Hepatocyte (in vitro differentiated cells): ENCODE data around the gene C11orf54. TPM values are rescaled to one million over a fixed set of nuclear protein-coding genes. Genes with fewer than 3 reads are reported as not detected.
"Not testable (repeated sequence)": the region's sequence is repeated elsewhere in the genome, so short reads cannot be mapped to it uniquely, and the experiment has no call there.

ENCODE experiments used
- DNase-seq: peaks from one replicate; pipeline ENCODE4 v3.0.0-alpha.2; 2016; ENCODE audit warnings: low spot score
- H2AFZ ChIP-seq: fragments of 200-600 bp; sonication (generic); 2 replicates; pipeline ENCODE4 v1.6.0; 2016; ENCODE audit warnings: antibody characterized with exemption, mild to moderate bottlenecking
- H3K27ac ChIP-seq: fragments of 200-600 bp; sonication (generic); 2 replicates; pipeline ENCODE4 v1.5.1; 2016; ENCODE audit warnings: mild to moderate bottlenecking
- H3K27me3 ChIP-seq: fragments of 200-600 bp; sonication (generic); 2 replicates; pipeline ENCODE4 v1.6.1; 2016
- H3K36me3 ChIP-seq: fragments of 200-600 bp; sonication (generic); replicated peaks from 2 replicates; pipeline ENCODE4 v1.5.1; 2016; ENCODE audit warnings: low read depth; ENCODE audit not compliant: insufficient read depth
- H3K4me1 ChIP-seq: fragments of 200-600 bp; sonication (generic); 2 replicates; pipeline ENCODE4 v1.5.1; 2016; ENCODE audit warnings: mild to moderate bottlenecking, moderate library complexity; ENCODE audit not compliant: insufficient read depth
- H3K4me2 ChIP-seq: fragments of 200-600 bp; sonication (generic); 2 replicates; pipeline ENCODE4 v1.6.0; 2016
- H3K4me3 ChIP-seq: fragments of 200-600 bp; sonication (generic); 2 replicates; pipeline ENCODE4 v1.5.1; 2016; ENCODE audit warnings: mild to moderate bottlenecking
- H3K79me2 ChIP-seq: fragments of 200-600 bp; sonication (generic); 2 replicates; pipeline ENCODE4 v1.6.0; 2017; ENCODE audit warnings: mild to moderate bottlenecking
- H3K9me2 ChIP-seq: fragments of 200-600 bp; sonication (generic); replicated peaks from 2 replicates; pipeline ENCODE4 v1.6.0; 2017; ENCODE audit warnings: mild to moderate bottlenecking; ENCODE audit not compliant: insufficient read depth
- H3K9me3 ChIP-seq: fragments of 200-600 bp; sonication (generic); 2 replicates; pipeline ENCODE4 v1.5.1; 2016; ENCODE audit warnings: low read depth, mild to moderate bottlenecking
- H4K20me1 ChIP-seq: fragments of 200-600 bp; sonication (generic); 2 replicates; pipeline ENCODE4 v1.6.0; 2016; ENCODE audit warnings: mild to moderate bottlenecking; ENCODE audit not compliant: insufficient read depth, poor library complexity, severe bottlenecking
- EZH2 ChIP-seq: fragments of 200-600 bp; sonication (generic); IDR thresholded peaks from 2 replicates; pipeline ENCODE4 v1.6.1; 2016; ENCODE audit warnings: antibody characterized with exemption, mild to moderate bottlenecking, borderline replicate concordance
- EZH2phosphoT487 ChIP-seq: fragments of 200-600 bp; sonication (generic); IDR thresholded peaks from one replicate; pipeline ENCODE4 v1.6.1; 2018; ENCODE audit warnings: antibody characterized with exemption, mild to moderate bottlenecking, low read depth, moderate library complexity; ENCODE audit not compliant: unreplicated experiment, severe bottlenecking
- WGBS: methylation state at CpG from one replicate; pipeline ENCODE4 v1.1.6; 2016; ENCODE audit warnings: low lambda C conversion rate; ENCODE audit errors: missing lambda C conversion rate; 5-methylcytosine and 5-hydroxymethylcytosine counted together
- polyA plus RNA-seq: library from polyadenylated mRNA; unstranded; fragments of >200 nt; fragmentation: Nextera tagmentation; extraction: Ambion mirVana; gene quantifications from 2 replicates; pipeline ENCODE4 v1.2.1, GENCODE V29; 2016
- total RNA-seq: library from RNA; depleted of rRNA; stranded (reverse); fragments of >200 nt; gene quantifications from 2 replicates; pipeline ENCODE4 v1.2.3, GENCODE V29; 2014
- TF ChIP-seq, protein P1 (sequence below): fragments of 200-600 bp; sonication (generic); IDR thresholded peaks from 2 replicates; pipeline ENCODE4 v1.5.1; 2016; ENCODE audit warnings: antibody characterized with exemption, mild to moderate bottlenecking; ENCODE audit not compliant: poor library complexity

C11orf54 gene
- total and polyA plus RNA-seq, 2 experiments from 2014 or later = 31.1 to 75.6 TPM

DNA sequence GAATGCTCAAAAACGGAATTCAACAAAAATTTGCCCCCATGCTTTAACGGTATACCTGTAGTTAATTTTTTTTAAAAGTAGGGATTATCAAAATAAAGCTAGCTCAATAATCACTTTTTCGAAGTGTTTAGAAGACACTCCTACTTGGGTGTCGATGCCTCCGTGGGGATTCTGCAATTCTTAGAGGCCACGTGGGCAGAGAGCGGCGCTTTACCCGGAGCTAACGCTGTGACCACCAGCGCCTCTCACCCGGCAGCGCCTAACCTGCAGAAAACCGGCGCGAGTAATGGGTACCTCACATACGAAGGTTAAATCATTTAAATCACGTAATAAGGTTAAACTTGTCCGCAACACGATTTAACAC is 760 bp upstream of the C11orf54 start:
- H2AFZ ChIP-seq = peak overlapping the region; percentile 26
- under 1% methylated on average over 20 of the region's 20 CpGs for WGBS
- H3K4me2 ChIP-seq = peak overlapping the region; percentile 75
- H3K27ac ChIP-seq = peak overlapping the region; percentile 97
- H3K9me3 ChIP-seq = no peaks in the 10 kb centered on the region
- peak overlapping the region; percentile 45 for H3K4me3 ChIP-seq
- peaks cover 46% of the 10 kb centered on the region for H4K20me1 ChIP-seq
- H3K27me3 ChIP-seq = no peaks in the 10 kb centered on the region
- H3K9me2 ChIP-seq = no peaks in the 10 kb centered on the region
- peaks cover 39% of the 10 kb centered on the region for H3K4me1 ChIP-seq
- H3K36me3 ChIP-seq = peaks cover 20% of the 10 kb centered on the region
- H3K79me2 ChIP-seq = peaks cover 74% of the 10 kb centered on the region
- TF ChIP-seq EZH2phosphoT487 (no peak), EZH2 (no peak)
- TF ChIP-seq, protein P1, sequence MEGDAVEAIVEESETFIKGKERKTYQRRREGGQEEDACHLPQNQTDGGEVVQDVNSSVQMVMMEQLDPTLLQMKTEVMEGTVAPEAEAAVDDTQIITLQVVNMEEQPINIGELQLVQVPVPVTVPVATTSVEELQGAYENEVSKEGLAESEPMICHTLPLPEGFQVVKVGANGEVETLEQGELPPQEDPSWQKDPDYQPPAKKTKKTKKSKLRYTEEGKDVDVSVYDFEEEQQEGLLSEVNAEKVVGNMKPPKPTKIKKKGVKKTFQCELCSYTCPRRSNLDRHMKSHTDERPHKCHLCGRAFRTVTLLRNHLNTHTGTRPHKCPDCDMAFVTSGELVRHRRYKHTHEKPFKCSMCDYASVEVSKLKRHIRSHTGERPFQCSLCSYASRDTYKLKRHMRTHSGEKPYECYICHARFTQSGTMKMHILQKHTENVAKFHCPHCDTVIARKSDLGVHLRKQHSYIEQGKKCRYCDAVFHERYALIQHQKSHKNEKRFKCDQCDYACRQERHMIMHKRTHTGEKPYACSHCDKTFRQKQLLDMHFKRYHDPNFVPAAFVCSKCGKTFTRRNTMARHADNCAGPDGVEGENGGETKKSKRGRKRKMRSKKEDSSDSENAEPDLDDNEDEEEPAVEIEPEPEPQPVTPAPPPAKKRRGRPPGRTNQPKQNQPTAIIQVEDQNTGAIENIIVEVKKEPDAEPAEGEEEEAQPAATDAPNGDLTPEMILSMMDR = no peak
- DNase-seq = peak; percentile 74

DNA sequence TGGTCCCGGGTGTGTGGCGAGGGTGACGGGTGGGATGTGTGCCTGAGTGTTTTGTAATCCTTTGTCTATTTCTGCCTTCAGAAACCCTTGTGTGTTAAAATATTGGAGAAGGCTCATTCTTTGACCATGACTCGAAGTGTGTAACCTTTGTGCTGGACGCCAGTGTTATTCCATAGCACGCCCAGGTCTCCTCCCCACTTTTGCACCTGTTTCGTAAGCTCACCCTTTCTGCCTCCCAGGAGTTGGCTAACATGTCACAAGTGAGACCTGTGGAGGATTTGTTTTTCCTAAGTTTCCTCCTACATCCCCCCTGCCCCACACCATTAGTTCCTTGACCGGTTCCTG is 382 bp downstream of the C11orf54 start:
- peak overlapping the region; percentile 82 for H3K4me2 ChIP-seq
- peaks cover 29% of the 10 kb centered on the region for H3K4me1 ChIP-seq
- H3K36me3 ChIP-seq = peaks cover 15% of the 10 kb centered on the region
- H3K9me3 ChIP-seq = no peaks in the 10 kb centered on the region
- no peak for TF ChIP-seq EZH2
- TF ChIP-seq, protein P1 = no peak
- no peak for TF ChIP-seq EZH2phosphoT487
- H3K27me3 ChIP-seq = no peaks in the 10 kb centered on the region
- DNase-seq = peak; percentile 76
- no peaks in the 10 kb centered on the region for H3K9me2 ChIP-seq
- WGBS = 5% methylated on average over 8 of the region's 8 CpGs
- peak overlapping the region; percentile 56 for H3K4me3 ChIP-seq
- peaks cover 62% of the 10 kb centered on the region for H3K79me2 ChIP-seq
- peak overlapping the region; percentile 97 for H3K27ac ChIP-seq
- peak overlapping the region; percentile 59 for H2AFZ ChIP-seq
- peaks cover 37% of the 10 kb centered on the region for H4K20me1 ChIP-seq

DNA sequence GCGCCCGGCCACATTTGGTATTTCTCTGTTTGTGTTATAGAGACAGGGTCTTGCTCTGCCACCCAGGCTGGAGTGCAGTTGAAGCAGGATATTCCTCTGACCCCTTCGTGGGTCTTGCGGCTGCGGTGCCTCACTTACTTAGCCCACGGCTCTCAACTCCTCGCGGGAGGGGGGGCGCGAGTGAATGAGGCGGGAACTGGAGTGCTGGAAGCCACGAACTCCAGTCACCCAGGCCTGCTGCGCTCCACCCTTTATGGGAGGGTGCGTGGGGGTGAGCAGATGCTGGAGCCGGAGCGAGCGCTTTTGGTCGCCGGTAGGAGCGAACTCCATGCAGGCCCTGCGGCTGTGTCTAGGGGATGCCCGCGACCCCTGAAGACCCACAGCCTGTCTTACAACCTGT is 1.8 kb downstream of the C11orf54 start:
- no peak overlapping the region for H2AFZ ChIP-seq
- peaks cover 24% of the 10 kb centered on the region for H4K20me1 ChIP-seq
- peak overlapping the region; percentile 82 for H3K4me2 ChIP-seq
- H3K9me3 ChIP-seq = no peaks in the 10 kb centered on the region
- no peaks in the 10 kb centered on the region for H3K9me2 ChIP-seq
- TF ChIP-seq EZH2 (no peak), EZH2phosphoT487 (no peak)
- TF ChIP-seq, protein P1 = no peak
- H3K4me1 ChIP-seq = peaks cover 21% of the 10 kb centered on the region
- 94% methylated on average over 23 of the region's 23 CpGs for WGBS
- no peaks in the 10 kb centered on the region for H3K27me3 ChIP-seq
- H3K36me3 ChIP-seq = peaks cover 8% of the 10 kb centered on the region
- peak overlapping the region; percentile 85 for H3K27ac ChIP-seq
- peaks cover 52% of the 10 kb centered on the region for H3K79me2 ChIP-seq
- no peak overlapping the region for H3K4me3 ChIP-seq
- DNase-seq = no peak

- Histone ChIP-seq H3K27ac (peak overlapping the region; percentile 85), H3K9me2 (no peaks in the 10 kb centered on the region), H3K4me3 (no peak overlapping the region), H3K4me2 (peak overlapping the region; percentile 82), H3K4me1 (peaks cover 9% of the 10 kb centered on the region), H3K79me2 (peaks cover 42% of the 10 kb centered on the region), H4K20me1 (peaks cover 10% of the 10 kb centered on the region), H3K9me3 (no peaks in the 10 kb centered on the region), H3K27me3 (no peaks in the 10 kb centered on the region), H3K36me3 (no peaks in the 10 kb centered on the region), H2AFZ (no peak overlapping the region)
- WGBS = 47% methylated on average over 7 of the region's 7 CpGs
- DNase-seq = no peak
- TF ChIP-seq EZH2 = no peak
- TF ChIP-seq, protein P1 = no peak
- no peak for TF ChIP-seq EZH2phosphoT487
These were observed 3.2 kb downstream of the C11orf54 start for GRCh38 chr11:93744669-93745004.

GRCh38 chr11:93745005-93745755 is 3.7 kb downstream of the C11orf54 start:
- not testable (repeated sequence) for H3K9me3 ChIP-seq, H3K9me2 ChIP-seq, H4K20me1 ChIP-seq, H3K36me3 ChIP-seq, H3K27me3 ChIP-seq, H3K4me1 ChIP-seq, H3K4me3 ChIP-seq
- Histone ChIP-seq H3K27ac (peak overlapping the region; percentile 85), H3K4me2 (peak overlapping the region; percentile 82), H3K79me2 (peaks cover 37% of the 10 kb centered on the region), H2AFZ (peak overlapping the region; percentile 22)
- peak; percentile 20 for DNase-seq
- 28% methylated on average over 12 of the region's 12 CpGs for WGBS
